H1 (cell line): Measurements from ENCODE around the gene MGAT5B. TPM values are rescaled to one million over a fixed set of nuclear protein-coding genes. Genes with fewer than 3 reads are reported as not detected.

Experiments used
- CTCF ChIA-PET: fragments of 300-600 bp; sonication (Branson Sonifier 250); formaldehyde crosslinking; loops from one replicate; lab custom pipeline; 2021; ENCODE audit not compliant: partially characterized antibody; lab: Charles Lee
- POLR2A ChIA-PET: fragments of 300-600 bp; sonication (Branson Sonifier 250); formaldehyde crosslinking; loops from one replicate; lab custom pipeline; 2021; ENCODE audit warnings: inconsistent platforms; ENCODE audit not compliant: partially characterized antibody; lab: Charles Lee
- DNase-seq, 2 experiments: peaks; one replicate each; pipeline versions ENCODE4 v3.0.0 to v3.0.0-alpha.2; 2010 to 2022; ENCODE audit warnings: low spot score in 2 of 2, low read depth in 1 of 2, mixed read lengths in 1 of 2
- FAIRE-seq: peaks from 2 replicates; lab custom pipeline; 2011; peaks lifted over from hg19 to GRCh38; lab: Jason Lieb, UNC
- H2AFZ ChIP-seq: 2 replicates; pipeline ENCODE4 v1.8.1; 2012; ENCODE audit warnings: low read length, inconsistent platforms
- H2AK5ac ChIP-seq: 2 replicates; pipeline ENCODE4 v1.6.1; 2013; ENCODE audit warnings: low read depth, low read length
- H2BK120ac ChIP-seq: replicated peaks from 2 replicates; pipeline ENCODE3; 2013; ENCODE audit warnings: low read depth, low read length, inconsistent platforms
- H2BK12ac ChIP-seq: 2 replicates; pipeline ENCODE4 v1.6.1; 2013; ENCODE audit warnings: low read depth, low read length
- H2BK15ac ChIP-seq: 2 replicates; pipeline ENCODE4 v1.6.1; 2013; ENCODE audit warnings: low read length
- H2BK20ac ChIP-seq: 2 replicates; pipeline ENCODE4 v1.6.1; 2013; ENCODE audit warnings: low read length
- H2BK5ac ChIP-seq: 2 replicates; pipeline ENCODE4 v1.6.1; 2013; ENCODE audit warnings: low read depth, low read length
- H3K14ac ChIP-seq: 2 replicates; pipeline ENCODE4 v1.6.1; 2013; ENCODE audit warnings: inconsistent platforms; ENCODE audit not compliant: insufficient read length
- H3K18ac ChIP-seq: 2 replicates; pipeline ENCODE4 v1.6.1; 2013; ENCODE audit warnings: low read length; ENCODE audit errors: extremely low read depth
- H3K23ac ChIP-seq: 2 replicates; pipeline ENCODE4 v1.6.1; 2013; ENCODE audit warnings: inconsistent platforms; ENCODE audit not compliant: insufficient read length
- H3K23me2 ChIP-seq: 2 replicates; pipeline ENCODE4 v1.6.1; 2013; ENCODE audit warnings: low read depth, low read length
- H3K27ac ChIP-seq: 2 replicates; pipeline ENCODE4 v1.6.1; 2011; ENCODE audit warnings: low read depth, low read length, inconsistent platforms
- H3K27me3 ChIP-seq, 4 experiments: replicated peaks in 1 of 4; 1 replicate in 1 of 4; 2 replicates in 3 of 4; pipeline versions ENCODE4 v1.6.1 to v1.8.1; 2011 to 2013; ENCODE audit warnings: low read length in 3 of 4, mild to moderate bottlenecking in 3 of 4, inconsistent platforms in 2 of 4, mixed read lengths in 2 of 4, moderate library complexity in 1 of 4; ENCODE audit not compliant: control insufficient read depth in 3 of 4, insufficient read depth in 3 of 4; ENCODE audit errors: extremely low read depth in 1 of 4
- H3K36me3 ChIP-seq, 4 experiments: 2 replicates each; pipeline versions ENCODE4 v1.6.1 to v1.8.1; 2011 to 2013; ENCODE audit warnings: mild to moderate bottlenecking in 4 of 4, low read length in 3 of 4, moderate library complexity in 2 of 4, control low read depth in 1 of 4, inconsistent platforms in 1 of 4; ENCODE audit not compliant: insufficient read depth in 4 of 4, control insufficient read depth in 2 of 4
- H3K4ac ChIP-seq: replicated peaks from 2 replicates; pipeline ENCODE3; 2013; ENCODE audit warnings: low read length, low read depth, mixed read lengths, inconsistent platforms; ENCODE audit not compliant: insufficient read length
- H3K4me1 ChIP-seq, 4 experiments: replicated peaks in 1 of 4; 1 replicate in 1 of 4; 2 replicates in 3 of 4; pipeline versions ENCODE4 v1.6.1 to v1.8.1; 2011 to 2013; ENCODE audit warnings: low read length in 3 of 4, inconsistent platforms in 2 of 4, mixed read lengths in 1 of 4; ENCODE audit not compliant: insufficient read depth in 4 of 4, control insufficient read depth in 3 of 4
- H3K4me2 ChIP-seq, 2 experiments: 2 replicates each; pipeline versions ENCODE4 v1.6.1 to v1.8.1; 2011 to 2013; ENCODE audit warnings: low read depth in 2 of 2, low read length in 2 of 2, control low read depth in 1 of 2, inconsistent platforms in 1 of 2, mild to moderate bottlenecking in 1 of 2; ENCODE audit not compliant: insufficient read depth in 1 of 2
- H3K4me3 ChIP-seq, 4 experiments: fragments of 200-600, 300-600 bp in 1 of 4; sonication (generic), shearing (Covaris generic), sonication (Bioruptor Twin) in 1 of 4; 2 replicates each; pipeline versions ENCODE4 v1.5.1 to v1.8.1; 2011 to 2016; ENCODE audit warnings: low read length in 4 of 4, low read depth in 3 of 4, control low read depth in 2 of 4, inconsistent platforms in 2 of 4, mild to moderate bottlenecking in 2 of 4, mixed read lengths in 1 of 4, moderate library complexity in 1 of 4; ENCODE audit not compliant: insufficient read depth in 2 of 4; ENCODE audit errors: extremely low read depth in 1 of 4
- H3K56ac ChIP-seq: replicated peaks from 2 replicates; pipeline ENCODE3; 2013; ENCODE audit warnings: low read depth, mild to moderate bottlenecking, mixed read lengths, low read length, inconsistent platforms; ENCODE audit not compliant: insufficient read length
- H3K79me1 ChIP-seq: 2 replicates; pipeline ENCODE4 v1.6.1; 2013; ENCODE audit warnings: low read depth, low read length, control low read depth
- H3K79me2 ChIP-seq, 2 experiments: 2 replicates each; pipeline versions ENCODE4 v1.6.1 to v1.8.1; 2012 to 2013; ENCODE audit warnings: low read length in 2 of 2, mild to moderate bottlenecking in 2 of 2, inconsistent platforms in 1 of 2; ENCODE audit not compliant: insufficient read depth in 2 of 2, control insufficient read depth in 1 of 2
- H3K9ac ChIP-seq, 4 experiments: replicated peaks in 1 of 4; 1 replicate in 1 of 4; 2 replicates in 3 of 4; pipeline versions ENCODE4 v1.6.1 to v1.8.1; 2011 to 2013; ENCODE audit warnings: low read depth in 3 of 4, low read length in 3 of 4, control low read depth in 2 of 4, mild to moderate bottlenecking in 2 of 4, moderate library complexity in 2 of 4, inconsistent platforms in 1 of 4; ENCODE audit errors: extremely low read depth in 1 of 4
- H3K9me3 ChIP-seq, 2 experiments: 2 replicates each; pipeline versions ENCODE4 v1.6.1 to v1.8.1; 2012 to 2013; ENCODE audit warnings: mild to moderate bottlenecking in 2 of 2, moderate library complexity in 2 of 2, control low read depth in 1 of 2, inconsistent platforms in 1 of 2, low read depth in 1 of 2, low read length in 1 of 2, mixed read lengths in 1 of 2; ENCODE audit not compliant: insufficient read depth in 2 of 2
- H4K20me1 ChIP-seq, 2 experiments: replicated peaks in 1 of 2; 2 replicates each; pipeline versions ENCODE3 to v1.8.1; 2011 to 2013; ENCODE audit warnings: inconsistent platforms in 2 of 2, low read length in 2 of 2, mild to moderate bottlenecking in 1 of 2; ENCODE audit not compliant: insufficient read depth in 2 of 2, control insufficient read depth in 1 of 2
- H4K5ac ChIP-seq: 2 replicates; pipeline ENCODE4 v1.6.1; 2013; ENCODE audit warnings: low read length, low read depth, mixed read lengths, inconsistent platforms; ENCODE audit not compliant: insufficient read length
- H4K8ac ChIP-seq: 2 replicates; pipeline ENCODE4 v1.8.0; 2013; ENCODE audit warnings: mild to moderate bottlenecking, moderate library complexity, low read length, inconsistent platforms; ENCODE audit not compliant: insufficient read depth; ENCODE audit errors: extremely low read depth
- H4K91ac ChIP-seq: replicated peaks from 2 replicates; pipeline ENCODE3; 2013; ENCODE audit warnings: low read length, mixed read lengths, inconsistent platforms; ENCODE audit not compliant: insufficient read length
- ATF2 ChIP-seq: IDR thresholded peaks from 2 replicates; pipeline ENCODE4 v1.6.1; 2012; ENCODE audit warnings: low read length, inconsistent platforms
- RNF2 ChIP-seq: fragments of 200-900, 300-1000 bp; sonication (generic); IDR thresholded peaks from 2 replicates; pipeline ENCODE4 v1.7.1; 2016; ENCODE audit warnings: borderline replicate concordance, low read depth, mild to moderate bottlenecking, antibody characterized with exemption, low read length; ENCODE audit not compliant: poor library complexity, severe bottlenecking; ENCODE audit errors: missing control alignments
- RXRA ChIP-seq: IDR thresholded peaks from 2 replicates; pipeline ENCODE4 v1.6.1; 2011; ENCODE audit warnings: low read depth, mild to moderate bottlenecking, low read length, moderate library complexity; ENCODE audit not compliant: insufficient read depth
- SIRT6 ChIP-seq: IDR thresholded peaks from one replicate; pipeline ENCODE4 v1.7.1; 2012; ENCODE audit warnings: low read length, inconsistent platforms
- WGBS, 2 experiments: shearing (Covaris generic) in 1 of 2; methylation state at CpG; one replicate each; pipeline versions ENCODE4 v1.1.6 to v1.1.7; 2013 to 2015; ENCODE audit warnings: low lambda C conversion rate in 2 of 2, mixed read lengths in 2 of 2, inconsistent platforms in 1 of 2, low coverage in 1 of 2, missing lambda C conversion rate in 1 of 2; ENCODE audit not compliant: insufficient replicate concordance in 2 of 2, insufficient coverage in 1 of 2, insufficient read length in 1 of 2; ENCODE audit errors: extremely low coverage in 1 of 2, missing lambda C conversion rate in 1 of 2; 5-methylcytosine and 5-hydroxymethylcytosine counted together
- polyA plus RNA-seq, 7 experiments: library from polyadenylated mRNA; depleted of rRNA in 3 of 7; stranded (reverse) in 5 of 7; unstranded in 2 of 7; fragments of >200 nt in 5 of 7; fragments of 200-250 nt in 2 of 7; gene quantifications; 1 replicate in 5 of 7; 2 replicates in 1 of 7; 4 replicates in 1 of 7; pipeline versions ENCODE4 v1.2.1 to v1.2.3, GENCODE V29; 2011 to 2013; ENCODE audit warnings: missing spikeins in 2 of 7, mixed read lengths in 2 of 7
- total RNA-seq: library from RNA; stranded (reverse); fragmentation: NEBNext Ultra II Directional; extraction: Animal tissue kit (Norgen Biotek cat#: 25700); gene quantifications from 2 replicates; pipeline ENCODE4 v1.2.1, GENCODE V29; 2021
- TF ChIP-seq, protein P1 (sequence below): IDR thresholded peaks from 2 replicates; pipeline ENCODE4 v1.6.1; 2012; ENCODE audit warnings: inconsistent platforms

MGAT5B gene
- total and polyA plus RNA-seq, 2 of the 8 experiments (the other 6 are each of a cell fraction or from before 2014, with no cell fraction given) = 7.9 to 8.2 TPM

DNA sequence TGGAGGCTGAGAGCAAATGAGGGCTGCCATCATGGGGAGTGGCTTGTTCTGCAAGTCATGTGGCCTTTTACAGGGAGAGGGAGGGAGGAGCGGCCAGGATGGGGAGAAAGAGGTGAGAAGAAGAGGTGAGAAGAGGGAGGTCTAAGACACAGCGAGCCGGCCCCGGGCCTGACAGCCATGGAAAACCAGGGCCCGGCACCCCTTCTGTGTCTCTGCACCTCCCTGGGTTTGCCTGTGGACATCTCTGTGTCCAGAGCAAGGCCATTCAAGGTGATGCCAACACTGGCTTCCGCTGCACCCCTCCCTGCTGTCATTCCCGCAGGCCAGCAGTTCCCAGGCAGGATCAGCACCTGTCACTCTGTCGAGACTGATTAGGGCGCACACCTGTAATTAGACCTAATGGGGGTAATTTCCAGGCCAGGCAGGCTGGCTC is 75.6 kb downstream of the MGAT5B start:
- H3K36me3 ChIP-seq = no peaks in the 10 kb centered on the region; a peak in 2 of 8 replicates
- no peak overlapping the region for H2BK12ac ChIP-seq
- ChIA-PET POLR2A (interaction anchor here (1.2 kb wide), 1 partner anchor 12 kb away, joined by 3 read pairs; no protein-coding TSS in a partner anchor), CTCF (interaction anchor here (0.8 to 1.5 kb wide), 4 partner anchors 12 to 112 kb away, joined by 3 to 4 read pairs (median 4); no protein-coding TSS in a partner anchor)
- H3K23me2 ChIP-seq = no peaks in the 10 kb centered on the region
- H3K4me3 ChIP-seq = no peak overlapping the region
- H3K4me2 ChIP-seq = no peak overlapping the region
- H4K8ac ChIP-seq = no peak overlapping the region
- H3K9me3 ChIP-seq = no peaks in the 10 kb centered on the region
- H3K79me1 ChIP-seq = no peaks in the 10 kb centered on the region
- peaks cover 0 to 18% (median 8%) of the 10 kb centered on the region in 4 experiments; a peak in 4 of 7 replicates for H3K4me1 ChIP-seq
- H3K56ac ChIP-seq = no peak overlapping the region
- no peak overlapping the region for H3K14ac ChIP-seq
- H3K23ac ChIP-seq = no peak overlapping the region
- no peak overlapping the region for H3K9ac ChIP-seq
- peak overlapping the region; percentile 26; the same call in 1 of the 2 replicates for H2BK5ac ChIP-seq
- no peak overlapping the region; the same call in 1 of the 2 replicates for H2BK15ac ChIP-seq
- H3K27me3 ChIP-seq = no peaks in the 10 kb centered on the region
- no peak overlapping the region for H2BK20ac ChIP-seq
- H3K4ac ChIP-seq = no peak overlapping the region
- H3K18ac ChIP-seq = no peak overlapping the region
- H4K91ac ChIP-seq = no peak overlapping the region
- TF ChIP-seq RNF2 (no peak), SIRT6 (no peak), RXRA (no peak), ATF2 (no peak)
- TF ChIP-seq, protein P1, sequence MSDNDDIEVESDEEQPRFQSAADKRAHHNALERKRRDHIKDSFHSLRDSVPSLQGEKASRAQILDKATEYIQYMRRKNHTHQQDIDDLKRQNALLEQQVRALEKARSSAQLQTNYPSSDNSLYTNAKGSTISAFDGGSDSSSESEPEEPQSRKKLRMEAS = no peak
- H2AFZ ChIP-seq = no peak overlapping the region
- H3K79me2 ChIP-seq = no peaks in the 10 kb centered on the region
- H2BK120ac ChIP-seq = no peak overlapping the region
- H3K27ac ChIP-seq = no peak overlapping the region
- FAIRE-seq (no peak), DNase-seq (no peak)
- no peak overlapping the region for H2AK5ac ChIP-seq
- no peak overlapping the region for H4K5ac ChIP-seq
- WGBS, 2 experiments = 85% methylated on average over 7 of the region's 9 CpGs; no CpG with 5 or more reads in 1 of the 2 experiments
- no peaks in the 10 kb centered on the region for H4K20me1 ChIP-seq
